HG02840 (cell line): ENCODE data around the gene PHLDA3.
"Not testable (repeated sequence)": the region's sequence is repeated elsewhere in the genome, so short reads cannot be mapped to it uniquely, and the experiment has no call there.

Source experiments
- ATAC-seq: cut with Tn5 transposase; IDR thresholded peaks from one replicate; pipeline ENCODE4 v1.9.1; 2021; ENCODE audit warnings: mild to moderate bottlenecking, moderate library complexity, moderate number of reproducible peaks; ENCODE audit not compliant: unreplicated experiment, low FRiP score

Gene PHLDA3

DNA sequence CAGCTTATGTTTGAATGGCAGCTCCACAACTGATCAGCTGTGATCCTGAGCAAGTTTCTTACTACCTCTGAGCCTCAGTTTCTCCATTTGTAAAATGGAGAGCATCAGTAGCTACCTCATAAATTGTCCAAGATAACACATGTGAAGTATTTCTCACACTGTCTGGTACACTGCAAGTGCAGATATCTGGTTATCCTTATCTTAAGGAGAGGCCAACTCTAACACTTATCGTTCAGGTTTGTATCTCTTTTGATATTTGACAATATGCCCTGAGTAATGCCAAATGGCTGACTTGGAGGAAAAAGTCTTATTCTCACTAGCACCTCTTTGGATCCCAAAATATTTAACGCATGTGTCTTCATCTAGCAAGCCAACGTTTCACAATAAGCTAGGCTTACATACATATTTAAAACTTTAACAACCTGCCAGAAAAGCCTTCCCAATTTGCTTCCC lies 35.2 kb upstream of the PHLDA3 start:
- ATAC-seq: no peak

- ATAC-seq: no peak
Measured at GRCh38 chr1:201503397-201504176, 34.6 kb upstream of the PHLDA3 start.

DNA sequence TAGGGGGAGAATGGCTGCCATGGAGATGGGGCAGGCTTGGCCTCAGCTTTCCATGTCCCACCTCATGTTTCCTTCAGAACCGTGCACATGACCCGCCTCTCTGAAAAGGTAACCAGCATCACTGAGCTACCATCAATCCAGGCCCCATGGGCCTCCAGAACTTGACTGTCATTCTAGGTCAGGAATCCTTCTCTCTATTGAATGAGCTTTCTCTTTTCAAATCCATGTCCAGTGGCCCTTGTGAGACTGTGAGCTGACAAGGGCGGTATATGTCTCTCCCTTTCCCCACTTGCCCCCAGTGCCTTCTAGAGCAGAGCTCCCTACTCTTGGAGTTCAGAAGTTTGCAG lies 33.5 kb upstream of the PHLDA3 start:
- ATAC-seq: no peak

DNA sequence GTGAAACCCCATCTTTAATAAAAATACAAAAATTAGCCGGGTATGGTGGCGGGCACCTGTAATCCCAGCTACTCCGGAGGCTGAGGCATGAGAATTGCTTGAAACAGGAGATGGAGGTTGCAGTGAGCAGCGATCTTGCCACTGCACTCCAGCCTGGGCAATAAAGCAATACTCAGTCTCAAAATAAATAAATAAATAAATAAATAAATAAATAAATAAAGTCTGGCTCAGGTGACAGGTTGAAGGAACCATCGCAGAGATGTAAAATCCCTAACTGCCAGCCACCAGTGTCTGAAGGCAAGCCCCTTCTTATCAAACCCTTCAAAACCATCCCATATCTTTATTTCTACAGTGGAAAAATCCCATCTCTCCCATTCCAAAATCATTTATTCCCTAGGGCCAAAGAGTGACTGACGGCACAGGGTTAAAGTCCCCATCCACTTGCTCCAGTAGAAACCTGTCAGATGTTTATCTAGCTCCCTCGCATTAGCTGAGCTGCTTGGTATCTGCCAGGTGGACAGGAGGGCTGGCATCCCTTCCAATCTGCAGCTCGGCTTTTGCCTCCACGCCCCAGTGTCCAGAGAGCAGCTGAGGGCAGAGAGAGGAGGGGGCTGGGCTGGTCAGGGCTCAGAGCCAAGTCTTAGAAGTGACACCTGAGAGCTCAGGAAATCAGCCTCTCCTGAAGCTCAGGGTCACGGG lies 33.0 kb upstream of the PHLDA3 start:
- ATAC-seq: no peak

- no peak for ATAC-seq
Measured at GRCh38 chr1:201501144-201501543, 32.2 kb upstream of the PHLDA3 start.

GRCh38 chr1:201500670-201501120 lies 31.7 kb upstream of the PHLDA3 start:
- ATAC-seq: no peak

DNA sequence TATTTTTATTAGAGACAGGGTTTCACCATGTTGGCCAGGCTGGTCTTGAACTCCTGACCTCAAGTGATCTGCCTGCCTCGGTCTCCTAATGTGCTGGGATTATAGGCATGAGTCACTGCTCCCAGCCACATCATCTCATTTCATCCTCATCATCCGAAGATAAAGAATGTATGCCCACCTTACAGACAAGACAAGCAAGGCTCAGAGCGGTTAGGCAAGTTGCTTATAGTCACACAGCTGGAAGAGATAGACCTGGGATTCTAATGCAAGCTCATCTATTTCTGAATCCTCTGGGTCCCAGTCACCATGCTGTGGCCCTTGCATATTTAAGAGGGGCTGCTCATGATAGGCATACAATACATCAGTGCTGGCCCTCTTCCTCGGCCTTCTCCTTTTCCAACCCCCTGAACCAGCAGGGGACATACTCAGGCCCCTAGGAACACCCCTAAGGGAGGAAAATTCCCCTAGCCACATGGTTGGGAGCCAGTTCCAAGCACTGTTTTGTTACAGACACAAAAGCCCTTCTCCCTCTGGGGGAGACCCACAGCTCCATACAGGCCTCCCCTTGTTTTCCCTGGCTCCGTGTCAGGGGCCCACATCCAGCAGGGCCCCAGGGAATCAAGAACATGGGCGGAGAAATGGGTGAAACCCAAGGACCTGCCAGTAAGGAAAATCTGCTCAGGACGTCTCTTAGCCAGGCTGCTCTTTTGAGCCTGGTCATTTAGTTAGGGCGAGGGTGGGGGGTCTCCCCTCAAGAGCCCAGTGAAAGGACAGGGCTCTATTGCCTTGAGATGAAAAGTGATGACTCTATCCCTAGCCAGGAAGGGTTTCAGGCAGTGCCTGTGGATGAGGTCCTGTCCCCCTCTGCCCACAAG lies 31.0 kb upstream of the PHLDA3 start:
- no peak for ATAC-seq

GRCh38 chr1:201499191-201499590 lies 30.2 kb upstream of the PHLDA3 start:
- no peak for ATAC-seq

- no peak for ATAC-seq
Measured at GRCh38 chr1:201498621-201499020, 29.6 kb upstream of the PHLDA3 start.

GRCh38 chr1:201497935-201498509 lies 29.0 kb upstream of the PHLDA3 start:
- ATAC-seq: no peak

DNA sequence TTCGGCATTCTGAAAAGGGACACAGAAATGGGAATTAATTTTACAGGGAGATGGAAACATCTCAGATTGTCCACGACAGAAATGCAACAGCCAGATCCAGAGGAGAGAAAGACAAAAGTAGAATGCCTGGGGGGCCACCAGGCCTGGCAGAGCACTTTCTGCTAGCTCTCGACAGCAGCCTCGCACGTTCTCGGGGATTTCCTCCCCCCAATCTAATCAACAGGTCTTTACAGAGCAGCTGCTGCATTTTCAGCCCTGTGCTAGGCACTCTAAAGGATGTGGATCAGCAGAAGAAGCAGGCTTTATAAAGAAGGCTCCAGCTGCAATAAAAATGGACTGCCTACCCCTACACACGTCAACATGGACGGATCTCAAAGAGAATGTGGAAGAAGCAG lies 27.3 kb upstream of the PHLDA3 start:
- no peak for ATAC-seq

GRCh38 chr1:201495551-201496295 lies 26.7 kb upstream of the PHLDA3 start:
- ATAC-seq: no peak

DNA sequence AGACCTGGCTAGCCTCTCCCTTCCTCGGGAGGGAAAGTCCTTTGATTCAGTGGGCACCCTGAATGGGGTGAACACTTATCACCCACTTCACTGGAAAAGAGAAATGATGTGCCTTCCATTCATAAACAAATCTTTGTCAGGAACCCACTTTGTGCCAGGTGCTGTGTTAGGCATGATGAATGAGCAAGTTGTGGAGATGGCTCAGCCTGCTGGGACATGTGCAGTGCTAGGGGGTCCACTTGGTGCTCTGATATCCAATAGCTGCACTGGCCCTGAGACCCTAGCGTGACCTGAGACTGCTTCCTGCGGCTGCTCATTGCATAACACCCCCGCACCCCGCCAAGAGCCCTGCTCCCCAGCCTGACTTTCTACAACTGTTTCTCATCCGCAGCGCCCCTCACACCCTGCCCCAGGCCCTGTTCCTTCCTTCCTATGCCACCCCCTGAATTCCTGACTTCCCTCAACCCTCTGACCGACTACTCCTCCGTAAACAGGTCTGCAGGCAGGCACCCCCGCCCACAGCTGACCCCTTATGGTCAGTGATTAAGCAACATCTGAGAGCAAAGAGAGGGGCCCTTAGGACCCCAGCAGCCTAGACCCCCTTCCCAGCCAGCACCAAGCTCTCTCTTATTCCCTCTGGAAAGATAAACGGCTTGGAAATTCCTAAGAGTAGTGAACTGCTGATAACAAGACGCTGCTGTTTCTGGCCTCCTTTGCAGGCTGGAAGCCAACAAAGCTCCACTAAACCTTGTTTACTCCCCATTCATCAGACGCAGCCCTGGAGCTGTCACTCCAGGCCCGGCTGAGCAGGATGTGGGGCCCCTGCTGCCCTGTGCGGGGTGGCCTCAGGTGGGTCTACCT lies 25.0 kb upstream of the PHLDA3 start:
- ATAC-seq: no peak

GRCh38 chr1:201493026-201493656 lies 24.2 kb upstream of the PHLDA3 start:
- ATAC-seq: not testable (repeated sequence)

DNA sequence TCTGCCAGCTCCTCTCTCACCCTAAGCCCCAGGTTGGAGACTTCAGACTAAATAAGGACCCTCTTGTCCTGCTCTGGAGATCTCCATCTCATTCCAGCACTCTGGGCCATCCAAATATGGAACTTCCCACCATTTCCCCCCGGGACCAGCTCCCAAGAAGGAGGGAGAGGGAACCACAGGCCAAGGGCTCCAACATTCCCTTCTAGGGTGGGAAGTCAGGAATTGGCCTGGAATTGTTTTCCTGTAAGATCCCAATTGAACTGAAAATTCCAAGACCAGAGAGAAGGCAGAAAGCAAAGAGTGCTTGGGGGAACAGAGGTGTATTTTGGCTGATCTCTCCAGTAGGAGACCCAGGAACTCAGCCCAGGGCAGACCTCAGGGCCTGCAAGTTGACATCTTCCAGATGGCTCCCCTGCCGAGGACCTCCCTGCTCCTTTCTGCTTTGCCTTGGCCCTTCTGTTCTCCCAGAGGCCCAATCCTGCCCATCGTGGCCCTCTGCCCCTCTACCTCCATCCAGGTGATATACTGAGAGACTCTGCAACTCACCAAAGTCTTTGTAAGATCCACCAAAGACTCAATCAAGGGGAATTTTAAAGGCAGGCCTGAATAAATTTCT lies 23.0 kb upstream of the PHLDA3 start:
- no peak for ATAC-seq

- ATAC-seq: no peak
Measured at GRCh38 chr1:201490708-201491131, 21.7 kb upstream of the PHLDA3 start.

DNA sequence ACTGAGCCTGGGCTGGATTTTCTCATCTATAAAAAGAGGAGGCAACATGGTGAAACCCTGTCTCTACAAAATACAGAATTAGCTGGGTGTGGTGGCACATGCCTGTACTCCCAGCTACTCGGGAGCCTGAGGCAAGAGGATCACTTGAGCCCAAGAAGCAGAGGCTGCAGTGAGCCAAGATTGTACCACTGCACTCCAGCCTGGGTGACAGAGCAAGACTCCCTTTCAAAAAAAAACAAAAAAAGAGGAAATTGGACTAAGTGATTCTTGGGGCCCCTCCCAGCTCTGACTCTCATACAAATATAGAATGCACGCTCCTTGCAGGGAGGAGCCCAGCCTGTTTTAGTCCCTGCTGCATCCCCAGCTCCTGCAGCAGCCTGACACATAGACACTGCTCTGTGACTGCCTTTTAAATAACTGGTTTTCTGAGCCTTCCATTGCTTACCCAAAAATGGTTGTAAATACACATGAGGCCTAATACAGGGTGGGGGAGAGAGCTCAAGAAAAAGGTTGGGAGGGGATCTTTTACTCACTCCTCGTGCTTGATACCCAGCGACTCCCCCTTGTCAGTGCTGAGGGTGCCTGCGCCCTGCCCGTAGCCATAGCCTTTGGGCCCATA lies 20.8 kb upstream of the PHLDA3 start:
- ATAC-seq: no peak
